CD4-positive, alpha-beta T cell (primary cell): Measurements from ENCODE around the gene TMPRSS3. TPM values are rescaled to one million over a fixed set of nuclear protein-coding genes. Genes with fewer than 3 reads are reported as not detected.

Experiments
- ATAC-seq: fragments of 200-7000 bp; cut with Tn5 transposase; one replicate; pipeline ENCODE4 v1.10.0; 2022; ENCODE audit warnings: mild to moderate bottlenecking; ENCODE audit not compliant: poor library complexity
- CTCF ChIA-PET: fragments of 350-600 bp; sonication (Branson Sonifier 250); formaldehyde crosslinking; loops from one replicate; lab custom pipeline; 2021; ENCODE audit warnings: antibody characterized with exemption, inconsistent platforms; lab: Charles Lee
- POLR2A ChIA-PET: fragments of 350-600 bp; sonication (Branson Sonifier 250); formaldehyde crosslinking; loops from one replicate; lab custom pipeline; 2021; ENCODE audit warnings: antibody characterized with exemption, inconsistent platforms; lab: Charles Lee
- DNase-seq, 14 experiments: peaks; one replicate each; pipeline ENCODE4 v3.0.0-alpha.2; 2013 to 2020; ENCODE audit warnings: mixed read lengths in 2 of 14
- H3K27ac ChIP-seq, 2 donors: one replicate each; pipeline versions ENCODE4 v1.5.1 to v1.7.0; 2013; ENCODE audit warnings: low read length in 2 of 2, low read depth in 1 of 2, mild to moderate bottlenecking in 1 of 2
- H3K27me3 ChIP-seq, 2 experiments: 1 replicate in 1 of 2; 2 replicates in 1 of 2; pipeline versions ENCODE4 v1.6.1 to v1.7.0; 2013; ENCODE audit warnings: low read length in 2 of 2, control low read depth in 1 of 2, mild to moderate bottlenecking in 1 of 2, moderate library complexity in 1 of 2; ENCODE audit not compliant: insufficient read depth in 2 of 2, control insufficient read depth in 1 of 2
- H3K36me3 ChIP-seq: one replicate; pipeline ENCODE4 v1.6.1; 2013; ENCODE audit warnings: low read length, control low read depth; ENCODE audit not compliant: insufficient read depth
- H3K4me1 ChIP-seq: one replicate; pipeline ENCODE4 v1.6.1; 2013; ENCODE audit warnings: low read length, control low read depth; ENCODE audit not compliant: insufficient read depth
- H3K4me3 ChIP-seq: one replicate; pipeline ENCODE4 v1.5.1; 2013; ENCODE audit warnings: mild to moderate bottlenecking, low read length, moderate library complexity
- H3K9me3 ChIP-seq, 2 experiments: 1 replicate in 1 of 2; 2 replicates in 1 of 2; pipeline versions ENCODE4 v1.6.1 to v1.7.0; 2013; ENCODE audit warnings: low read length in 2 of 2, mild to moderate bottlenecking in 2 of 2, control low read depth in 1 of 2, moderate library complexity in 1 of 2; ENCODE audit not compliant: control insufficient read depth in 1 of 2, insufficient read depth in 1 of 2
- H3K27ac Mint-ChIP-seq: one replicate; pipeline ENCODE4 v1.8.0; 2020; ENCODE audit warnings: mixed read lengths
- H3K27me3 Mint-ChIP-seq: one replicate; pipeline ENCODE4 v1.8.0; 2021; ENCODE audit warnings: mixed read lengths
- H3K36me3 Mint-ChIP-seq: one replicate; pipeline ENCODE4 v1.8.0; 2021; ENCODE audit warnings: low read depth, mixed read lengths
- H3K4me1 Mint-ChIP-seq: one replicate; pipeline ENCODE4 v1.8.0; 2021; ENCODE audit warnings: low read depth, mixed read lengths
- H3K4me3 Mint-ChIP-seq: one replicate; pipeline ENCODE4 v1.8.0; 2020; ENCODE audit warnings: mild to moderate bottlenecking, mixed read lengths
- H3K9me3 Mint-ChIP-seq: one replicate; pipeline ENCODE4 v1.8.0; 2020; ENCODE audit warnings: mixed read lengths
- intact Hi-C, 2 experiments: fragments of 100-400 bp; cut with DNase I in 1 of 2; cut with micrococcal nuclease in 1 of 2; formaldehyde crosslinking; loops; one replicate each; pipeline versions ENCODE4 v1.15.1 to v1.9.0; 2023 to 2025; cut with DNase I, micrococcal nuclease
- total RNA-seq, 174 experiments: library from RNA in 2 of 174; stranded (reverse) in 2 of 174; gene quantifications; one replicate each; pipeline ENCODE4 v1.2.3 and lab custom pipeline; 2021 to 2026
- TF ChIP-seq, protein P1 (sequence below): fragments of 200-600 bp; IDR thresholded peaks from one replicate; pipeline ENCODE4 v1.8.0; 2022; ENCODE audit warnings: antibody characterized with exemption, mild to moderate bottlenecking

TMPRSS3 gene
- total RNA-seq, 2 experiments from 2014 or later, result 1.5 TPM

DNA sequence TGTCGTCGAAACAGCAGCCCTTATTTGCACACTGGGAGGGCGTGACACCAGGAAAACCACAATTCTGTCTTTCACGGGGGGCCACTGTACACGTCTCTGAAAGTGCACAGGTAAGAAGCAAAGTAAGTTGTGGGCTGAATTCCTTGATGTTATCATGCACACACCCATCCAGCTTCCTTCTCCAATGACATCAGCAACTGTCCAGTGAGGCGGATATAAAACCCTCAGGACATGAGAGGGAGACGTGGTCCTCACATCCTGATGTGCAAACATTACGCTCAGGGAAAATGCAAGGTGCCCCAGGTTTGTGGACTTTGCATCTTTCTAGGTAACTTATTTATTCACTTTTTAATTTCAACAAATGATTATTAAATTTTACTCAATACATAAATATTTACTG lies 32.5 kb downstream of the TMPRSS3 start:
- Histone ChIP-seq H3K27me3 (no peaks in the 10 kb centered on the region), H3K4me3 (no peak overlapping the region), H3K27ac (no peak overlapping the region), H3K36me3 (no peaks in the 10 kb centered on the region), H3K9me3 (peaks cover 0 to 10% of the 10 kb centered on the region in 2 experiments), H3K4me1 (peaks cover 6% of the 10 kb centered on the region)
- H3K9me3 Mint-ChIP-seq, result no peaks in the 10 kb centered on the region
- CTCF ChIA-PET, result no interaction called here
- intact Hi-C loops, result loop anchor here in 1 of 2 experiments (2.0 kb wide), 1 partner anchor 25 kb away; no protein-coding TSS in a partner anchor
- no peaks in the 10 kb centered on the region for H3K4me1 Mint-ChIP-seq
- TF ChIP-seq, protein P1, sequence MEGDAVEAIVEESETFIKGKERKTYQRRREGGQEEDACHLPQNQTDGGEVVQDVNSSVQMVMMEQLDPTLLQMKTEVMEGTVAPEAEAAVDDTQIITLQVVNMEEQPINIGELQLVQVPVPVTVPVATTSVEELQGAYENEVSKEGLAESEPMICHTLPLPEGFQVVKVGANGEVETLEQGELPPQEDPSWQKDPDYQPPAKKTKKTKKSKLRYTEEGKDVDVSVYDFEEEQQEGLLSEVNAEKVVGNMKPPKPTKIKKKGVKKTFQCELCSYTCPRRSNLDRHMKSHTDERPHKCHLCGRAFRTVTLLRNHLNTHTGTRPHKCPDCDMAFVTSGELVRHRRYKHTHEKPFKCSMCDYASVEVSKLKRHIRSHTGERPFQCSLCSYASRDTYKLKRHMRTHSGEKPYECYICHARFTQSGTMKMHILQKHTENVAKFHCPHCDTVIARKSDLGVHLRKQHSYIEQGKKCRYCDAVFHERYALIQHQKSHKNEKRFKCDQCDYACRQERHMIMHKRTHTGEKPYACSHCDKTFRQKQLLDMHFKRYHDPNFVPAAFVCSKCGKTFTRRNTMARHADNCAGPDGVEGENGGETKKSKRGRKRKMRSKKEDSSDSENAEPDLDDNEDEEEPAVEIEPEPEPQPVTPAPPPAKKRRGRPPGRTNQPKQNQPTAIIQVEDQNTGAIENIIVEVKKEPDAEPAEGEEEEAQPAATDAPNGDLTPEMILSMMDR, result no peak
- POLR2A ChIA-PET, result no interaction called here
- H3K27me3 Mint-ChIP-seq, result no peaks in the 10 kb centered on the region
- DNase-seq (no peak), ATAC-seq (no peak)
- H3K27ac Mint-ChIP-seq, result no peak overlapping the region
- H3K4me3 Mint-ChIP-seq, result no peak overlapping the region
- no peaks in the 10 kb centered on the region for H3K36me3 Mint-ChIP-seq

DNA sequence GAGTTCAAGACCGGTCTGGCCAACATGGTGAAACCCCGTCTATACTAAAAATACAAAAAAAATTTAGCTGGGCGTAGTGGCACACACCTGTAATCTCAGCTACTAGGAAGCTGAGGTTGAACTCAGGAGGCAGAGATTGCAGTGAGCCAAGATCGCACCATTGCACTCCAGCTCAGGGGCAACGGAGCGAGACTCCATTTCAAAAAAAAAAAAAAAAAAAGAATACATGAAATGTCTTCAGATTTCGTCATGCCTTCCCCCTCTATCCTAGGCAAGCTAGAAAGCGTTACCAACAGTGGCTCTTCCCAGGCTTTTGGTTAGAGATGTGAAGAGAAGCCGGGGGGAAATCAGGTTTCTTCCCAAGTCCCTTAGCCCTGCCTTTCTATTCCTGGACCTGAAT lies 33.2 kb downstream of the TMPRSS3 start:
- no peak overlapping the region for H3K27ac ChIP-seq
- ATAC-seq (no peak), DNase-seq (no peak)
- Mint-ChIP-seq H3K9me3 (no peaks in the 10 kb centered on the region), H3K27me3 (no peaks in the 10 kb centered on the region), H3K4me1 (no peaks in the 10 kb centered on the region), H3K36me3 (no peaks in the 10 kb centered on the region), H3K27ac (no peak overlapping the region), H3K4me3 (no peak overlapping the region)
- no peaks in the 10 kb centered on the region for H3K36me3 ChIP-seq
- H3K27me3 ChIP-seq, result no peaks in the 10 kb centered on the region
- ChIA-PET CTCF (interaction anchor here (0.7 to 1.3 kb wide), 2 partner anchors 87 to 290 kb away, joined by 3 to 5 read pairs; no protein-coding TSS in a partner anchor), POLR2A (no interaction called here)
- TF ChIP-seq, protein P1, result no peak
- H3K4me3 ChIP-seq, result no peak overlapping the region
- intact Hi-C loops, result loop anchor here in 1 of 2 experiments (2.0 kb wide), 1 partner anchor 26 kb away; no protein-coding TSS in a partner anchor
- H3K9me3 ChIP-seq, result peaks cover 0 to 10% of the 10 kb centered on the region in 2 experiments
- H3K4me1 ChIP-seq, result peaks cover 6% of the 10 kb centered on the region

DNA sequence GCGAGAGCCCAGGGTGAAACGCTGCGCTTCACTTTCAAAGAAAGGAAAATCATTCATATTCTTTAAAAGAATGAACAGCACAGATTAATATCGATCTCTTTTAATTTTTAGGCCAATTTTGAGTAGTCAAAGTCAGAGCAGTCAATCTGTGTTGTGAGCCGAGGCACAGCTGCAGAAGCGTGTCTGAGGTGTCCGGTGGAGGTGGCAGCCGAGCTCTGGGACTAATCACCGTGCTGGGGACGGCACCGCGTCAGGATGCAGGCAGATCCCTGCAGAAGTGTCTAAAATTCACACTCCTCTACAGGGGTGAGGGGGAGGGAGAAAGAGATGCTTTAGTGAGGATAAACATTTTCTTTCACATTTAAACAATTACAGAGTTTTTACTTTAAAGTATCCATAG lies 33.7 kb downstream of the TMPRSS3 start:
- Histone ChIP-seq H3K36me3 (no peaks in the 10 kb centered on the region), H3K9me3 (peaks cover 0 to 10% of the 10 kb centered on the region in 2 experiments), H3K27me3 (no peaks in the 10 kb centered on the region), H3K4me1 (peaks cover 6% of the 10 kb centered on the region), H3K4me3 (no peak overlapping the region), H3K27ac (no peak overlapping the region)
- ChIA-PET CTCF (interaction anchor here (0.7 to 1.3 kb wide), 2 partner anchors 88 to 289 kb away, joined by 3 to 5 read pairs; no protein-coding TSS in a partner anchor), POLR2A (no interaction called here)
- H3K4me3 Mint-ChIP-seq, result no peak overlapping the region
- intact Hi-C loops, result loop anchor here in 1 of 2 experiments (2.0 kb wide), 1 partner anchor 27 kb away; no protein-coding TSS in a partner anchor
- TF ChIP-seq, protein P1, result no peak
- no peaks in the 10 kb centered on the region for H3K36me3 Mint-ChIP-seq
- ATAC-seq (no peak), DNase-seq (no peak)
- H3K9me3 Mint-ChIP-seq, result no peaks in the 10 kb centered on the region
- no peaks in the 10 kb centered on the region for H3K4me1 Mint-ChIP-seq
- no peaks in the 10 kb centered on the region for H3K27me3 Mint-ChIP-seq
- no peak overlapping the region for H3K27ac Mint-ChIP-seq
